Thyroid gland (tissue), 4 donors: ENCODE data around the gene AKAP6. TPM values are rescaled to one million over a fixed set of nuclear protein-coding genes. Genes with fewer than 3 reads are reported as not detected.

Experiments used
- DNase-seq, 2 donors: peaks; one replicate each; pipeline ENCODE4 v3.0.0-alpha.2; 2019
- H3K27ac ChIP-seq, 3 donors: fragments of 200-600 bp; sonication (generic); 1 replicate in 2 of 3; 2 replicates in 1 of 3; pipeline ENCODE4 v1.5.1; 2016 to 2019; ENCODE audit warnings: mild to moderate bottlenecking in 1 of 3, moderate library complexity in 1 of 3
- H3K27me3 ChIP-seq: fragments of 200-600 bp; sonication (generic); one replicate; pipeline ENCODE4 v1.5.1; 2019
- H3K36me3 ChIP-seq, 2 donors: fragments of 200-600 bp; sonication (generic); one replicate each; pipeline ENCODE4 v1.5.1; 2016 to 2019
- H3K4me1 ChIP-seq, 2 donors: fragments of 200-600 bp; sonication (generic); one replicate each; pipeline ENCODE4 v1.5.1; 2017 to 2019
- H3K4me3 ChIP-seq, 3 donors: fragments of 200-600 bp; sonication (generic); replicated peaks in 1 of 3; 1 replicate in 2 of 3; 2 replicates in 1 of 3; pipeline ENCODE4 v1.5.1; 2016; ENCODE audit warnings: mild to moderate bottlenecking in 1 of 3
- H3K9me3 ChIP-seq: fragments of 200-600 bp; sonication (generic); one replicate; pipeline ENCODE4 v1.5.1; 2017
- POLR2A ChIP-seq, 2 donors: fragments of 450-650 bp; IDR thresholded peaks; one replicate each; pipeline ENCODE4 v1.6.1; 2017; ENCODE audit warnings: antibody characterized with exemption in 2 of 2, mild to moderate bottlenecking in 2 of 2, moderate library complexity in 1 of 2
- WGBS, 2 donors: methylation state at CpG; one replicate each; pipeline ENCODE4 v1.1.5; 2017; 5-methylcytosine and 5-hydroxymethylcytosine counted together
- intact Hi-C: fragments of 100-400 bp; cut with DNase I; formaldehyde crosslinking; loops from one replicate; pipeline ENCODE4 v1.15.1; 2023
- total RNA-seq, 4 donors: library from RNA; depleted of rRNA; stranded (reverse); fragments of >200 nt; gene quantifications; one replicate each; pipeline ENCODE4 v1.2.3, GENCODE V29; 2016
- TF ChIP-seq, protein P1 (sequence below), 6 experiments: fragments of 200-600 bp in 3 of 6; fragments of 450-650 bp in 3 of 6; sonication (generic) in 3 of 6; IDR thresholded peaks; one replicate each; pipeline ENCODE4 v1.5.1; 2016 to 2019; ENCODE audit warnings: antibody characterized with exemption in 6 of 6, mild to moderate bottlenecking in 2 of 6, inconsistent platforms in 1 of 6, moderate library complexity in 1 of 6

AKAP6 gene
- total RNA-seq, 4 donors from 2014 or later: 13.0 to 34.5 (median 22.7) TPM

DNA sequence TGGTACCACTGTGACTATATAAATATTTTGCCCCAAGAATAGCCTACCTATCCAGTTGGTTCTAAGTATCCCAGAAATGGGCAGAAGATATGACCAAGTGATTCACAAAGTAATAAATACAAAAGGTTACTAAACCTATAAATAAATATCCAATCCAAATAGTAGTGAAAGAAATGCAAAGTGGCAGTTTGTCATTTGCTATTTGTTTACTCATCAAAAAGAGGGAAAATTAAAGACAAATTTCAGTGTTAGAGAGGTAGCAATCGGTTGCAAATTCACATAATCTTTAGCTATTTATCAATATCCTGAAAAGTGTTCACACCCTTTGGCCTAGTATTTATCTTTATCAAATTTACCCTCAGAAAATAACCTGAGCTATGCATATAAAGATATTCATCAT, 473.2 kb downstream of the AKAP6 start:
- no peaks in the 10 kb centered on the region for H3K36me3 ChIP-seq
- H3K27me3 ChIP-seq: no peaks in the 10 kb centered on the region
- no peak for DNase-seq
- TF ChIP-seq, protein P1, sequence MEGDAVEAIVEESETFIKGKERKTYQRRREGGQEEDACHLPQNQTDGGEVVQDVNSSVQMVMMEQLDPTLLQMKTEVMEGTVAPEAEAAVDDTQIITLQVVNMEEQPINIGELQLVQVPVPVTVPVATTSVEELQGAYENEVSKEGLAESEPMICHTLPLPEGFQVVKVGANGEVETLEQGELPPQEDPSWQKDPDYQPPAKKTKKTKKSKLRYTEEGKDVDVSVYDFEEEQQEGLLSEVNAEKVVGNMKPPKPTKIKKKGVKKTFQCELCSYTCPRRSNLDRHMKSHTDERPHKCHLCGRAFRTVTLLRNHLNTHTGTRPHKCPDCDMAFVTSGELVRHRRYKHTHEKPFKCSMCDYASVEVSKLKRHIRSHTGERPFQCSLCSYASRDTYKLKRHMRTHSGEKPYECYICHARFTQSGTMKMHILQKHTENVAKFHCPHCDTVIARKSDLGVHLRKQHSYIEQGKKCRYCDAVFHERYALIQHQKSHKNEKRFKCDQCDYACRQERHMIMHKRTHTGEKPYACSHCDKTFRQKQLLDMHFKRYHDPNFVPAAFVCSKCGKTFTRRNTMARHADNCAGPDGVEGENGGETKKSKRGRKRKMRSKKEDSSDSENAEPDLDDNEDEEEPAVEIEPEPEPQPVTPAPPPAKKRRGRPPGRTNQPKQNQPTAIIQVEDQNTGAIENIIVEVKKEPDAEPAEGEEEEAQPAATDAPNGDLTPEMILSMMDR (IDR thresholded peaks at IDR 0.05): no peak
- TF ChIP-seq POLR2A (IDR thresholded peaks at IDR 0.05): no peak
- intact Hi-C loops: no loop called here
- H3K4me3 ChIP-seq: no peak overlapping the region
- H3K4me1 ChIP-seq: no peaks in the 10 kb centered on the region
- no peak overlapping the region for H3K27ac ChIP-seq
- WGBS, 2 donors: 92% methylated on average over 1 of the region's 1 CpG
- H3K9me3 ChIP-seq: no peaks in the 10 kb centered on the region

DNA sequence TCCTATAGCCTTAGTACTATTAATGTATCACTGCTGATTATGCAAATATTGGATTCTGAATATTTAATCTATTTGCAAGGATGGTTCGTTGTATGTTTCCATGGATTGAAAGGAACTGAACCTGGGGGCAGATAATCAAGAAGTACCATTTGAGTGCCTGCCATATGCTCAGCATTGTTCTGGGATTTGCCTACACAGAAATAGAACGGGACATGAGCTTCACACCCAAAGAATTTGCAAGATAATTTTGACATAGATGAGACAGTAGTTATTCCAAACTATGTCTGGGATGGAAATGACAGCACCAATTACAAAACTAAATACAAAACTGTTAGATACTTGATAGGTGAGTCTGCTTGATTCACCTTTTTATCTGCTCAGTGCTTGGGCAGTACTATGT, 476.9 kb downstream of the AKAP6 start:
- H3K27ac ChIP-seq: no peak overlapping the region
- 91 to 92% methylated on average over 2 of the region's 2 CpGs for WGBS, 2 donors
- no peak for DNase-seq
- H3K27me3 ChIP-seq: no peaks in the 10 kb centered on the region
- H3K4me1 ChIP-seq: peaks cover 0 to 3% of the 10 kb centered on the region in 2 donors
- no peak overlapping the region for H3K4me3 ChIP-seq
- intact Hi-C loops: no loop called here
- TF ChIP-seq, protein P1 (IDR thresholded peaks at IDR 0.05): no peak
- TF ChIP-seq POLR2A (IDR thresholded peaks at IDR 0.05): no peak
- H3K36me3 ChIP-seq: no peaks in the 10 kb centered on the region
- H3K9me3 ChIP-seq: no peaks in the 10 kb centered on the region

DNA sequence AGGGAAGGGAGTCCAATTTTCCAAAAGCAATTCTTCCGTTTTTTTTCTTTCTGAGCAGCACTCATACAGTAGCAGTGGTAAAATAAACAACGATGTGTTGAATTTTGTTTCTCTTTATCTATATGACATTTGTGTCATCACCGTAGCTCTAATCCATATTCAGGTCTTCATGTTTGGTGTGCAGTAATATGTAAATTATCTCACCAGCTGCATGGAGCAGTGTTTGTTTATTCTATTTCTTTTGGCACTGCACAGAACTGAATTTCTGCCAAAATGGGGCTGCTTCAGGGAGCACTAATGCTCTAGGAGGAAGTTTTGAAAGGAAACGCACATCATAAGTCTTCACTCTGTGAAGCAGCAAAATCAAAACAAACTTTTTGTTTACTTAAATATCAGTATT, 479.5 kb downstream of the AKAP6 start:
- no peak overlapping the region for H3K27ac ChIP-seq
- peaks cover 0 to 3% of the 10 kb centered on the region in 2 donors for H3K4me1 ChIP-seq
- no peaks in the 10 kb centered on the region for H3K36me3 ChIP-seq
- TF ChIP-seq POLR2A (IDR thresholded peaks at IDR 0.05): no peak
- TF ChIP-seq, protein P1 (IDR thresholded peaks at IDR 0.05): no peak
- no peak overlapping the region for H3K4me3 ChIP-seq
- 6 to 8% methylated on average over 4 of the region's 4 CpGs for WGBS, 2 donors
- H3K9me3 ChIP-seq: no peaks in the 10 kb centered on the region
- DNase-seq: peak; percentile 21 to 30
- intact Hi-C loops: no loop called here
- H3K27me3 ChIP-seq: no peaks in the 10 kb centered on the region

DNA sequence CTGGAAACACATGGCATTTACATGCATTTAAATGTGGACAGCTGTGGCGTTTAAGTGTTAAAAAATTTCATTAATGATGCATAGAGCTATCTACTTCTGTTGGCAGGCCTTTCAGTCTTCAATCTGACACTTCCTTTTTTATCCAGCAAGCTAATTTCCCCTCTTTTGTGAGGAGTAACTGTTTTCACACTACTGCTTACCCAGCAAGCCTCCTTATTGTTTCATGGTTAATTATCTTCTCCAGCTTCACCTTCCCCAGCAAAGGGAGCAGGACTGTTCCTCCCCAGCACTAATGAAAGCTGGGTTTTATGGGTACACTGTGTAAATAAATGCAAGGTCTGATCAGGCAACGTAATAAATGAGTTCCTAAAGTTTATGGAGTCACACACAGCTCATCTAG, 480.2 kb downstream of the AKAP6 start:
- intact Hi-C loops: no loop called here
- Histone ChIP-seq H3K4me1 (peaks cover 0 to 3% of the 10 kb centered on the region in 2 donors), H3K9me3 (no peaks in the 10 kb centered on the region), H3K4me3 (no peak overlapping the region), H3K27me3 (no peaks in the 10 kb centered on the region), H3K27ac (no peak overlapping the region), H3K36me3 (no peaks in the 10 kb centered on the region)
- no peak for TF ChIP-seq POLR2A (IDR thresholded peaks at IDR 0.05)
- TF ChIP-seq, protein P1 (IDR thresholded peaks at IDR 0.05): no peak
- no peak for DNase-seq
- 51 to 56% methylated on average over 2 of the region's 2 CpGs for WGBS, 2 donors

GRCh38 chr14:32813401-32813800, 484.3 kb downstream of the AKAP6 start:
- H3K9me3 ChIP-seq: no peaks in the 10 kb centered on the region
- H3K27me3 ChIP-seq: no peaks in the 10 kb centered on the region
- H3K27ac ChIP-seq: no peak overlapping the region
- no peak overlapping the region for H3K4me3 ChIP-seq
- no peaks in the 10 kb centered on the region for H3K36me3 ChIP-seq
- WGBS, 2 donors: 52 to 55% methylated on average over 4 of the region's 4 CpGs
- intact Hi-C loops: no loop called here
- H3K4me1 ChIP-seq: peaks cover 0 to 3% of the 10 kb centered on the region in 2 donors
- no peak for TF ChIP-seq POLR2A (IDR thresholded peaks at IDR 0.05)
- TF ChIP-seq, protein P1 (IDR thresholded peaks at IDR 0.05): no peak
- DNase-seq: no peak
